Measurements from ENCODE around the gene PLD3.

PLD3 gene

GRCh38 chr19:40348125-40348913 lies at the start of gene PLD3, which contains the start of gene C19orf47:
Gene PLD3, plus strand, starts transcription at chr19:40348695. Its CDS starts 17,789 bp downstream, at chr19:40366484.
Gene C19orf47, minus strand, starts transcription at chr19:40348397. Its CDS starts 6,540 bp downstream, at chr19:40341857.
- DNase-seq (ENCODE audit: low spot score), result peak; percentile 99

- no peak for DNase-seq (ENCODE audit: low spot score)
These were observed 47.8 kb upstream of the PLD3 start for GRCh38 chr19:40300668-40301067.

- no peak for DNase-seq (ENCODE audit: low spot score)
These were observed 46.1 kb upstream of the PLD3 start for GRCh38 chr19:40302224-40303011.

- DNase-seq (ENCODE audit: low spot score), result no peak
These were observed 44.7 kb upstream of the PLD3 start for GRCh38 chr19:40303765-40304164.

- DNase-seq (ENCODE audit: low spot score), result no peak
These were observed 44.2 kb upstream of the PLD3 start for GRCh38 chr19:40304306-40304705.

GRCh38 chr19:40305403-40305802 lies 43.1 kb upstream of the PLD3 start:
- peak; percentile 70 for DNase-seq (ENCODE audit: low spot score)

- no peak for DNase-seq (ENCODE audit: low spot score)
These were observed 38.8 kb upstream of the PLD3 start for GRCh38 chr19:40309666-40310065.

GRCh38 chr19:40312533-40312932 lies 36.0 kb upstream of the PLD3 start:
- DNase-seq (ENCODE audit: low spot score), result no peak

- no peak for DNase-seq (ENCODE audit: low spot score)
These were observed 35.1 kb upstream of the PLD3 start for GRCh38 chr19:40313229-40313983.

GRCh38 chr19:40314656-40315055 lies 33.8 kb upstream of the PLD3 start:
- no peak for DNase-seq (ENCODE audit: low spot score)

- DNase-seq (ENCODE audit: low spot score), result no peak
These were observed 32.6 kb upstream of the PLD3 start for GRCh38 chr19:40315812-40316470.

GRCh38 chr19:40317338-40317737 lies 31.2 kb upstream of the PLD3 start:
- no peak for DNase-seq (ENCODE audit: low spot score)

GRCh38 chr19:40320558-40320935 lies 27.9 kb upstream of the PLD3 start:
- no peak for DNase-seq (ENCODE audit: low spot score)

GRCh38 chr19:40321076-40321475 lies 27.4 kb upstream of the PLD3 start:
- DNase-seq (ENCODE audit: low spot score), result no peak

- DNase-seq (ENCODE audit: low spot score), result no peak
These were observed 26.8 kb upstream of the PLD3 start for GRCh38 chr19:40321566-40322270.

- DNase-seq (ENCODE audit: low spot score), result no peak
These were observed 26.3 kb upstream of the PLD3 start for GRCh38 chr19:40322271-40322610.

GRCh38 chr19:40322951-40323615 lies 25.4 kb upstream of the PLD3 start:
- DNase-seq (ENCODE audit: low spot score), result no peak

- DNase-seq (ENCODE audit: low spot score), result no peak
These were observed 24.8 kb upstream of the PLD3 start for GRCh38 chr19:40323705-40324104.

- no peak for DNase-seq (ENCODE audit: low spot score)
These were observed 22.3 kb upstream of the PLD3 start for GRCh38 chr19:40326201-40326600.

GRCh38 chr19:40331052-40331451 lies 17.4 kb upstream of the PLD3 start:
- no peak for DNase-seq (ENCODE audit: low spot score)

- no peak for DNase-seq (ENCODE audit: low spot score)
These were observed 15.8 kb upstream of the PLD3 start for GRCh38 chr19:40332669-40333068.
